Parathyroid adenoma (tissue), 2 donors: ENCODE results near the gene DIO3.

Experiments
- H2AFZ ChIP-seq: fragments of 300-600 bp; sonication (generic); one replicate; pipeline ENCODE4 v1.7.0; 2017; ENCODE audit warnings: antibody characterized with exemption, mild to moderate bottlenecking
- H3K27ac ChIP-seq: fragments of 300-600 bp; sonication (generic); one replicate; pipeline ENCODE4 v1.7.0; 2017
- H3K27me3 ChIP-seq: fragments of 300-600 bp; sonication (generic); one replicate; pipeline ENCODE4 v1.7.0; 2017; ENCODE audit warnings: low read length; ENCODE audit not compliant: control insufficient read depth, insufficient read depth
- H3K36me3 ChIP-seq: fragments of 300-600 bp; sonication (generic); one replicate; pipeline ENCODE4 v1.7.0; 2017; ENCODE audit warnings: low read length; ENCODE audit not compliant: control insufficient read depth, insufficient read depth
- H3K4me1 ChIP-seq: fragments of 300-600 bp; sonication (generic); one replicate; pipeline ENCODE4 v1.7.0; 2017; ENCODE audit warnings: control low read depth
- H3K4me2 ChIP-seq: fragments of 300-600 bp; sonication (generic); one replicate; pipeline ENCODE4 v1.7.0; 2017; ENCODE audit warnings: low read length
- H3K4me3 ChIP-seq: fragments of 300-600 bp; sonication (generic); one replicate; pipeline ENCODE4 v1.7.0; 2017; ENCODE audit warnings: low read depth, low read length
- H3K79me2 ChIP-seq: fragments of 300-600 bp; sonication (generic); one replicate; pipeline ENCODE4 v1.7.0; 2017; ENCODE audit warnings: control low read depth
- H3K9ac ChIP-seq: fragments of 300-600 bp; sonication (generic); one replicate; pipeline ENCODE4 v1.7.0; 2017; ENCODE audit warnings: mild to moderate bottlenecking
- H3K9me3 ChIP-seq: fragments of 300-600 bp; sonication (generic); one replicate; pipeline ENCODE4 v1.7.0; 2017; ENCODE audit warnings: low read length; ENCODE audit not compliant: control insufficient read depth
- TF ChIP-seq, protein P1 (sequence below): fragments of 300-600 bp; sonication (generic); IDR thresholded peaks from one replicate; pipeline ENCODE4 v1.7.0; 2017; ENCODE audit warnings: antibody characterized with exemption, mild to moderate bottlenecking
- donor health status: primary hyperparathyroidism.

Gene DIO3

DNA sequence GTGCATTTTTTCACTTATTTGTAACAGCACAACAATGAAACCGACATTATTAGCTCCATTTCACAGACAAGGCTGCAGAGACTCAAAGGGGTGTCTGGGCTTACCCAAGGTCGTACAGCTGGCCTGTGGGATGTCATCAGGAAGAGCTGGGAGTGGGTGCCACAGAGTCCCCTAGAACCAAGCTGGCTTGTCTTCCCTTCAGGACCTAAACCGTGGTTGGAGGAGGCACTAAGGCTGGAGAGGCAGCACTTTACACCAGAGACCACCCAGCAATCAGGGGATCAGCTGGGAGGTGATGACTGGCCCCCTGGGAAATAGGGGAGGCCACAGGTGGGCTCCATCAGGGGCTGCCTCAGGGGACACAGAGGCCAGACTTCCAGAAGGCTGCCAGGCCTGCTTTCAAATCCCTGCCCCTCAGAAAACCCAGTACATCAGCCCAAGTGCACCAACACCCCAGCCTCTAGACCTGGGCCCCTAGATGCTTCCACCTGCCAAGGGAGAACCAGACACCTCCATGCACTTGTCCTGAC lies 28.3 kb downstream of the DIO3 start:
- Histone ChIP-seq H3K4me2 (no peak overlapping the region), H3K9me3 (no peaks in the 10 kb centered on the region), H3K27ac (no peak overlapping the region), H3K4me3 (no peak overlapping the region), H3K79me2 (no peaks in the 10 kb centered on the region), H3K9ac (no peak overlapping the region), H3K4me1 (no peaks in the 10 kb centered on the region), H2AFZ (no peak overlapping the region), H3K27me3 (no peaks in the 10 kb centered on the region), H3K36me3 (no peaks in the 10 kb centered on the region)
- TF ChIP-seq, protein P1, sequence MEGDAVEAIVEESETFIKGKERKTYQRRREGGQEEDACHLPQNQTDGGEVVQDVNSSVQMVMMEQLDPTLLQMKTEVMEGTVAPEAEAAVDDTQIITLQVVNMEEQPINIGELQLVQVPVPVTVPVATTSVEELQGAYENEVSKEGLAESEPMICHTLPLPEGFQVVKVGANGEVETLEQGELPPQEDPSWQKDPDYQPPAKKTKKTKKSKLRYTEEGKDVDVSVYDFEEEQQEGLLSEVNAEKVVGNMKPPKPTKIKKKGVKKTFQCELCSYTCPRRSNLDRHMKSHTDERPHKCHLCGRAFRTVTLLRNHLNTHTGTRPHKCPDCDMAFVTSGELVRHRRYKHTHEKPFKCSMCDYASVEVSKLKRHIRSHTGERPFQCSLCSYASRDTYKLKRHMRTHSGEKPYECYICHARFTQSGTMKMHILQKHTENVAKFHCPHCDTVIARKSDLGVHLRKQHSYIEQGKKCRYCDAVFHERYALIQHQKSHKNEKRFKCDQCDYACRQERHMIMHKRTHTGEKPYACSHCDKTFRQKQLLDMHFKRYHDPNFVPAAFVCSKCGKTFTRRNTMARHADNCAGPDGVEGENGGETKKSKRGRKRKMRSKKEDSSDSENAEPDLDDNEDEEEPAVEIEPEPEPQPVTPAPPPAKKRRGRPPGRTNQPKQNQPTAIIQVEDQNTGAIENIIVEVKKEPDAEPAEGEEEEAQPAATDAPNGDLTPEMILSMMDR: no peak

DNA sequence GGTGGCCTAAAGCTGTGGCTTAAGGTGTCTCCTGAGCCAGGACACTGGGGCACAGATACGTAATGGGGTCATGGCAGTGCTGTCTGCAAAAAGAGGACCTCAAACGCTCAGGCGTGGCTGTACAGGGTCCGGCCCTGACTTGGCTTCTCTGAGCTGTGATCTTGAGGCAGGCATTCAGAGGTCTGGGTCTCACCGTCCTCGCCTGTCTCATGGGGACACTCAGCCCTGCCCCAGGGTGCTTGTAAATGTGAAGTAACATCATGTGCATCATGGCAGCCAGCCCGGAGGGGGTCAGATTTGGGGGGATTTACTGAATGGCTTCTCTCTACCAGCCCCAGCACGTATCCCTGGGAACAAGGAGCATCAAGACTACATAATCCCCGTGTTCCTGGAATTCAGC lies 28.8 kb downstream of the DIO3 start:
- H3K27ac ChIP-seq: no peak overlapping the region
- no peaks in the 10 kb centered on the region for H3K4me1 ChIP-seq
- H3K79me2 ChIP-seq: no peaks in the 10 kb centered on the region
- H3K27me3 ChIP-seq: no peaks in the 10 kb centered on the region
- TF ChIP-seq, protein P1: no peak
- no peak overlapping the region for H3K4me3 ChIP-seq
- H2AFZ ChIP-seq: no peak overlapping the region
- H3K4me2 ChIP-seq: no peak overlapping the region
- no peaks in the 10 kb centered on the region for H3K36me3 ChIP-seq
- H3K9me3 ChIP-seq: no peaks in the 10 kb centered on the region
- H3K9ac ChIP-seq: no peak overlapping the region

DNA sequence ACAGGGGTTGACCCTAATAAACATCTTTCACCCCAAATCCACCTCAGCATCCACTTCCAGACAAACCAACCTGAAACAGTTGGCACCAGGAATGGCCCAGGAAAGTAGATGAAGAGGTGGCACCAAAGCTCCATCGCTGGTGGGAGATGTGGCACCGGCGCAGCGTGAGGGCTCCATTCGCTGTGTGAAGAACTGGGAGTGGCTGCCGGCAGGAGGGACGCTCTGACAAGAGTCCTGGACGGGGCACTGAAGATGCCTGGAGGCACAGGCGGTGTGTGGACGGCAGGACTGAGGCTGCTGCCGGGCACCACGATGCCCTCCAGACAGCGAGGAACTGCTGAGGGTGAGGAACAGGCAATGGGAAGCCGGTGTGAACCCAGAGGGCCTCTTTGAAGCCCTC lies 29.3 kb downstream of the DIO3 start:
- no peak overlapping the region for H3K4me2 ChIP-seq
- H3K27ac ChIP-seq: no peak overlapping the region
- no peak overlapping the region for H3K9ac ChIP-seq
- H3K36me3 ChIP-seq: no peaks in the 10 kb centered on the region
- no peaks in the 10 kb centered on the region for H3K79me2 ChIP-seq
- no peaks in the 10 kb centered on the region for H3K9me3 ChIP-seq
- H2AFZ ChIP-seq: no peak overlapping the region
- H3K4me3 ChIP-seq: no peak overlapping the region
- TF ChIP-seq, protein P1: no peak
- H3K27me3 ChIP-seq: no peaks in the 10 kb centered on the region
- H3K4me1 ChIP-seq: no peaks in the 10 kb centered on the region

DNA sequence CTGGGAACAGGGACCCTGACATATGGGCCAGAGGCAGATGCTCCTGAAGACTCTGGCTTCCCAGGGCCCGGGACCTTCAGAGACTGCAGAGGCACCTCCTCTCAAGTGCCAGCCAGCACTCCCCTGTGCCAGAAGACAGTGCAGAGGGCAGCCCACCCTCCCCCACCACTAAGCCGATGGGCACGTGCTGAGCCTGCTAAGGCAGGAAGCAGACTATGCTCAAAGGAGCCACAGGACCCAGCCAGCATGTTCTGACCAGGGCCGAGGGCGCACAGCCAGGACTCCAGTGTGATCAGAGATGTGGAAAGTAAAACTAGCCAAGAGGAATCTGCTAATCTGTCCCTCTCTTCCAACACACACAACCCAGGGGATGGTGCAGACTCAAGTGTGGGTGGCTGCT lies 29.8 kb downstream of the DIO3 start:
- Histone ChIP-seq H3K9ac (no peak overlapping the region), H3K36me3 (no peaks in the 10 kb centered on the region), H3K4me1 (no peaks in the 10 kb centered on the region), H3K4me3 (no peak overlapping the region), H3K27ac (no peak overlapping the region), H3K9me3 (no peaks in the 10 kb centered on the region), H3K27me3 (no peaks in the 10 kb centered on the region), H2AFZ (no peak overlapping the region), H3K79me2 (no peaks in the 10 kb centered on the region), H3K4me2 (no peak overlapping the region)
- TF ChIP-seq, protein P1: no peak

DNA sequence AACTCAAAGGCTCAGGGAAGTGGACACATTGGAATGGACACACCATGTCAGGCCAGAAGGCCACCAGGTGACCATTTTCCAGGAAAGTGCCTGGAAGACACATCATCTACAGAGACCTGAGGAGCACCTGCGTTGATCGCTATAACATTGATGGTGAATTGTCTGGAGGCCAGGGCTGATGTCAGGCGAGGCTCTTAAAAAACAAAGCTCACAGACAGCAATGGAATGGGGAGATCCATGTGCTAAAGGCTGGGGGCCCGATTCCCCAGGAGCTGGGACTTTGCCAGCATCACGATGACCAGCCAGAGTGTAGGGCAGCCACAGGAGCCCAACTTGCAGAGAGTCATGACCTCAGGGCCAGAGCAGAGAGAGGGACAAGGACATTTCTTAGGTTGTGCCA lies 30.3 kb downstream of the DIO3 start:
- H3K79me2 ChIP-seq: no peaks in the 10 kb centered on the region
- no peak overlapping the region for H3K4me3 ChIP-seq
- no peaks in the 10 kb centered on the region for H3K4me1 ChIP-seq
- H3K36me3 ChIP-seq: no peaks in the 10 kb centered on the region
- no peaks in the 10 kb centered on the region for H3K9me3 ChIP-seq
- TF ChIP-seq, protein P1: no peak
- H3K27me3 ChIP-seq: no peaks in the 10 kb centered on the region
- no peak overlapping the region for H3K27ac ChIP-seq
- H3K9ac ChIP-seq: no peak overlapping the region
- H3K4me2 ChIP-seq: no peak overlapping the region
- no peak overlapping the region for H2AFZ ChIP-seq
